ENCODE results near the gene DNAH12. TPM values are rescaled to one million over a fixed set of nuclear protein-coding genes. Genes with fewer than 3 reads are reported as not detected.

Gene DNAH12
- polyA plus RNA-seq, 2 of the 4 experiments (the other 2 are of a cell fraction), result 0.05 to 0.09 TPM

GRCh38 chr3:57256844-57257243 lies 287.3 kb downstream of the DNAH12 start:
- Histone ChIP-seq H3K4me1 (no peaks in the 10 kb centered on the region; the same call in 2 of the 3 replicates), H3K9me3 (no peaks in the 10 kb centered on the region), H3K4me3 (no peak overlapping the region), H3K27ac (no peak overlapping the region), H3K4me2 (no peak overlapping the region)
- ChIA-PET CTCF (no interaction called here), POLR2A (no interaction called here)
- DNase-seq (ENCODE audit: low read depth in 1 of 2, low spot score in 1 of 2), result no peak
- 92% methylated on average over 3 of the region's 3 CpGs for WGBS (ENCODE audit: missing lambda C conversion rate)
- FAIRE-seq, result no peak
- TF ChIP-seq ZNF302 (CRISPR knock-in tag; IDR thresholded peaks at IDR 0.05) (no peak), TFCP2L1 (CRISPR knock-in tag; IDR thresholded peaks at IDR 0.05) (no peak), POLR2A (IDR thresholded peaks at IDR 0.05; ENCODE audit: low read length) (no peak), FOSL2 (IDR thresholded peaks at IDR 0.05) (no peak), FOSL2 (CRISPR knock-in tag; IDR thresholded peaks at IDR 0.05) (no peak), CBX8 (IDR thresholded peaks at IDR 0.05) (no peak), HES2 (IDR thresholded peaks at IDR 0.05) (no peak), ZC3H11A (IDR thresholded peaks at IDR 0.05) (no peak), KDM5A (IDR thresholded peaks at IDR 0.05) (no peak), PBX3 (IDR thresholded peaks at IDR 0.05) (no peak), NPAS2 (CRISPR knock-in tag; IDR thresholded peaks at IDR 0.05; ENCODE audit: borderline replicate concordance) (no peak), KDM1A (IDR thresholded peaks at IDR 0.05; ENCODE audit: low read depth) (no peak), ZFP36 (IDR thresholded peaks at IDR 0.05; ENCODE audit: borderline replicate concordance, partially characterized antibody) (no peak), RFX5 (IDR thresholded peaks at IDR 0.05) (no peak)
- no peak for ATAC-seq

- Histone ChIP-seq H3K4me2 (no peak overlapping the region), H3K9me3 (no peaks in the 10 kb centered on the region), H3K27ac (no peak overlapping the region), H3K4me3 (no peak overlapping the region), H3K4me1 (no peaks in the 10 kb centered on the region; the same call in 2 of the 3 replicates)
- CTCF ChIA-PET, result no interaction called here
- DNase-seq (ENCODE audit: low read depth in 1 of 2, low spot score in 1 of 2) (no peak), ATAC-seq (no peak), FAIRE-seq (no peak)
- WGBS (ENCODE audit: missing lambda C conversion rate), result 71% methylated on average over 1 of the region's 1 CpG
- TF ChIP-seq HOXB5 (CRISPR knock-in tag; IDR thresholded peaks at IDR 0.05) (no peak), MAFK (IDR thresholded peaks at IDR 0.05; ENCODE audit: partially characterized antibody) (no peak), SMC3 (IDR thresholded peaks at IDR 0.05) (no peak), ZFP36 (IDR thresholded peaks at IDR 0.05; ENCODE audit: borderline replicate concordance, partially characterized antibody) (no peak), NR3C1 (IDR thresholded peaks at IDR 0.05) (no peak), CHD4 (IDR thresholded peaks at IDR 0.05; ENCODE audit: borderline replicate concordance) (no peak), NPAS2 (CRISPR knock-in tag; IDR thresholded peaks at IDR 0.05; ENCODE audit: borderline replicate concordance) (no peak), FOSB (CRISPR knock-in tag; IDR thresholded peaks at IDR 0.05) (no peak), EP300 (IDR thresholded peaks at IDR 0.05) (no peak), HOXA7 (CRISPR knock-in tag; IDR thresholded peaks at IDR 0.05) (no peak)
- POLR2A ChIA-PET, result no interaction called here
These were observed 291.7 kb downstream of the DNAH12 start for GRCh38 chr3:57252404-57252803.

GRCh38 chr3:57244946-57245345 lies 299.2 kb downstream of the DNAH12 start:
- FAIRE-seq (no peak), ATAC-seq (no peak), DNase-seq (ENCODE audit: low read depth in 1 of 2, low spot score in 1 of 2) (no peak)
- no peaks in the 10 kb centered on the region for H3K4me1 ChIP-seq
- no peak overlapping the region for H3K27ac ChIP-seq
- POLR2A ChIA-PET, result no interaction called here
- H3K4me3 ChIP-seq, result no peak overlapping the region
- H3K4me2 ChIP-seq, result no peak overlapping the region
- WGBS (ENCODE audit: missing lambda C conversion rate), result 65% methylated on average over 2 of the region's 2 CpGs
- CTCF ChIA-PET, result no interaction called here
- H3K9me3 ChIP-seq, result no peaks in the 10 kb centered on the region
- no peak for TF ChIP-seq POLR2A (IDR thresholded peaks at IDR 0.05; ENCODE audit: low read length)
- TF ChIP-seq BCL3 (IDR thresholded peaks at IDR 0.05), result no peak
- TF ChIP-seq ESRRA (IDR thresholded peaks at IDR 0.05; ENCODE audit: borderline replicate concordance, low read length), result no peak
- TF ChIP-seq ELK1 (IDR thresholded peaks at IDR 0.05; ENCODE audit: low read depth, low read length), result no peak
- no peak for TF ChIP-seq REST (IDR thresholded peaks at IDR 0.05)
- TF ChIP-seq RARB (CRISPR knock-in tag; IDR thresholded peaks at IDR 0.05), result no peak
- TF ChIP-seq MAFK (IDR thresholded peaks at IDR 0.05; ENCODE audit: partially characterized antibody), result no peak
- no peak for TF ChIP-seq JUNB (IDR thresholded peaks at IDR 0.05)
- TF ChIP-seq HEYL (CRISPR knock-in tag; IDR thresholded peaks at IDR 0.05), result no peak
- no peak for TF ChIP-seq PHF8 (IDR thresholded peaks at IDR 0.05; ENCODE audit: borderline replicate concordance, low read depth)
- no peak for TF ChIP-seq EHF (CRISPR knock-in tag; IDR thresholded peaks at IDR 0.05)
- no peak for TF ChIP-seq KDM5A (IDR thresholded peaks at IDR 0.05)
- TF ChIP-seq NR3C1 (IDR thresholded peaks at IDR 0.05), result no peak

Measured in A549 (cell line).